ENCODE results near the gene MAP7. TPM values are rescaled to one million over a fixed set of nuclear protein-coding genes. Genes with fewer than 3 reads are reported as not detected.

Gene MAP7
- total and polyA plus RNA-seq, 2 donors (not counting 3 experiments of a cell fraction or from before 2014, with no cell fraction given): 0.07 to 0.42 TPM

DNA sequence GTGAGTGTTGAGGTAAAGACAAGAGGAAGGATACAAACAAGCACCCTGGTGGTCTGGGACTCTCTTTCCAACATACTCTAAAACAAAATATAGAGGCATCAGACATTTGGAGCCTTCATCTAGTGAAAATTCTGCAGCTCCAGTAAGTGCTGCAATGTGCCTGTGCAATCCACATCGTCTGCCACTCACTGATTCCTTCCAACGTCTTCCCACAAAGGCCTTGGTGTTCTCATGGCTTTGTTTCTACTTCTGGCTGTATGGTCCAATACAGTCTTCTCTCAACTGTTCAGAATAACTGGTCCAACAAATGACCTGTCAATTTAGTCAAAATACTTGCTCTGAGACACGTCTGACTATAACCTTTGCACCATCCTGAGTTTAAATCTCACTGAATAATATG lies 125.8 kb downstream of the MAP7 start:
- H3K9me3 ChIP-seq (replicated peaks; ENCODE audit: control insufficient read depth, insufficient read depth, low read length): no peaks in the 10 kb centered on the region
- no peak overlapping the region for H3K4me2 ChIP-seq (ENCODE audit: insufficient read depth, low read length)
- intact Hi-C loops (cut with micrococcal nuclease): no loop called here
- no peaks in the 10 kb centered on the region for H3K36me3 ChIP-seq (ENCODE audit: control insufficient read depth in 2 of 2, extremely low read depth in 1 of 2, insufficient read depth in 2 of 2, low read length in 2 of 2)
- TF ChIP-seq JUN (IDR thresholded peaks at IDR 0.05; ENCODE audit: borderline replicate concordance, insufficient read depth, insufficient read length, low read depth): no peak
- TF ChIP-seq EZH2 (IDR thresholded peaks at IDR 0.05; ENCODE audit: borderline replicate concordance, low read depth, low read length, severe bottlenecking): no peak
- no peak for TF ChIP-seq GATA2 (IDR thresholded peaks at IDR 0.05; ENCODE audit: insufficient read depth, insufficient read length, low read depth, low read length)
- TF ChIP-seq MYC (IDR thresholded peaks at IDR 0.05; ENCODE audit: low read depth, low read length): no peak
- TF ChIP-seq, protein P1, sequence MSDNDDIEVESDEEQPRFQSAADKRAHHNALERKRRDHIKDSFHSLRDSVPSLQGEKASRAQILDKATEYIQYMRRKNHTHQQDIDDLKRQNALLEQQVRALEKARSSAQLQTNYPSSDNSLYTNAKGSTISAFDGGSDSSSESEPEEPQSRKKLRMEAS (IDR thresholded peaks at IDR 0.05; ENCODE audit: insufficient read depth, insufficient read length): no peak
- TF ChIP-seq POLR2A (IDR thresholded peaks at IDR 0.05; ENCODE audit: low read depth, low read length): no peak
- H3K4me3 ChIP-seq (replicated peaks in 1 of 3; ENCODE audit: insufficient read depth in 1 of 3, low read depth in 1 of 3, low read length in 3 of 3): no peak overlapping the region
- CTCF ChIA-PET: no interaction called here
- H2AFZ ChIP-seq (ENCODE audit: low read depth, low read length): no peak overlapping the region
- POLR2A ChIA-PET: no interaction called here
- H3K79me2 ChIP-seq (ENCODE audit: control insufficient read depth, insufficient read depth, low read length): no peaks in the 10 kb centered on the region
- H4K20me1 ChIP-seq (replicated peaks; ENCODE audit: control insufficient read depth, extremely low read depth, insufficient read depth, low read length): peaks cover 2% of the 10 kb centered on the region
- FAIRE-seq (no peak), DNase-seq (ENCODE audit: low read depth, low spot score) (no peak)
- H3K9ac ChIP-seq (replicated peaks; ENCODE audit: extremely low read depth, insufficient read depth, low read length): no peak overlapping the region
- no TSS peak for BruUV-seq (replicated peaks)
- dilution Hi-C loops (cut with MboI; ENCODE audit: extremely low pct_ligation_motif_present, low sequenced_read_pairs): no loop called here
- H3K9me1 ChIP-seq (replicated peaks; ENCODE audit: control insufficient read depth, extremely low read depth, insufficient read depth, low read length): no peaks in the 10 kb centered on the region
- H3K27ac ChIP-seq (ENCODE audit: insufficient read depth, low read depth, low read length): no peak overlapping the region
- H3K27me3 ChIP-seq (ENCODE audit: control insufficient read depth in 2 of 2, insufficient read depth in 2 of 2, low read length in 2 of 2): peaks cover 2 to 4% of the 10 kb centered on the region in 2 experiments
- no peaks in the 10 kb centered on the region for H3K4me1 ChIP-seq (ENCODE audit: control insufficient read depth, extremely low read depth, insufficient read depth, low read length)

GRCh38 chr6:136421537-136422158 lies 128.6 kb downstream of the MAP7 start:
- no TSS peak for BruUV-seq (replicated peaks)
- dilution Hi-C loops (cut with MboI; ENCODE audit: extremely low pct_ligation_motif_present, low sequenced_read_pairs): no loop called here

More at GRCh38 chr6:136421537-136422158, 128.6 kb downstream of the MAP7 start:
- intact Hi-C loops (cut with micrococcal nuclease): no loop called here
- CTCF ChIA-PET: no interaction called here
- Histone ChIP-seq H3K27ac (ENCODE audit: insufficient read depth, low read depth, low read length) (no peak overlapping the region), H3K9ac (replicated peaks; ENCODE audit: extremely low read depth, insufficient read depth, low read length) (no peak overlapping the region), H3K79me2 (ENCODE audit: control insufficient read depth, insufficient read depth, low read length) (no peaks in the 10 kb centered on the region), H3K9me3 (replicated peaks; ENCODE audit: control insufficient read depth, insufficient read depth, low read length) (no peaks in the 10 kb centered on the region), H3K9me1 (replicated peaks; ENCODE audit: control insufficient read depth, extremely low read depth, insufficient read depth, low read length) (no peaks in the 10 kb centered on the region), H3K4me1 (ENCODE audit: control insufficient read depth, extremely low read depth, insufficient read depth, low read length) (no peaks in the 10 kb centered on the region), H3K4me2 (ENCODE audit: insufficient read depth, low read length) (no peak overlapping the region), H4K20me1 (replicated peaks; ENCODE audit: control insufficient read depth, extremely low read depth, insufficient read depth, low read length) (peaks cover 2% of the 10 kb centered on the region), H3K27me3 (ENCODE audit: control insufficient read depth in 2 of 2, insufficient read depth in 2 of 2, low read length in 2 of 2) (peaks cover 2 to 3% of the 10 kb centered on the region in 2 experiments), H3K36me3 (ENCODE audit: control insufficient read depth in 2 of 2, extremely low read depth in 1 of 2, insufficient read depth in 2 of 2, low read length in 2 of 2) (no peaks in the 10 kb centered on the region), H3K4me3 (replicated peaks in 1 of 3; ENCODE audit: insufficient read depth in 1 of 3, low read depth in 1 of 3, low read length in 3 of 3) (no peak overlapping the region), H2AFZ (ENCODE audit: low read depth, low read length) (no peak overlapping the region)
- no peak for FAIRE-seq
- no peak for DNase-seq (ENCODE audit: low read depth, low spot score)
- POLR2A ChIA-PET: no interaction called here
- no peak for TF ChIP-seq POLR2AphosphoS5 (IDR thresholded peaks at IDR 0.05; ENCODE audit: insufficient read depth, low read depth, low read length)
- TF ChIP-seq, protein P1 (IDR thresholded peaks at IDR 0.05; ENCODE audit: insufficient read depth, insufficient read length): no peak
- no peak for TF ChIP-seq MYC (IDR thresholded peaks at IDR 0.05; ENCODE audit: low read depth, low read length)
- no peak for TF ChIP-seq JUN (IDR thresholded peaks at IDR 0.05; ENCODE audit: borderline replicate concordance, insufficient read depth, insufficient read length, low read depth)
- TF ChIP-seq GATA2 (IDR thresholded peaks at IDR 0.05; ENCODE audit: insufficient read depth, insufficient read length, low read depth, low read length): no peak
- no peak for TF ChIP-seq EZH2 (IDR thresholded peaks at IDR 0.05; ENCODE audit: borderline replicate concordance, low read depth, low read length, severe bottlenecking)
- TF ChIP-seq CTCF (IDR thresholded peaks at IDR 0.05; ENCODE audit: extremely low read depth in 1 of 2, insufficient read depth in 1 of 2, low read depth in 1 of 2, low read length in 2 of 2): no peak
- TF ChIP-seq FOS (IDR thresholded peaks at IDR 0.05; ENCODE audit: borderline replicate concordance, insufficient read depth, low read length): no peak
- no peak for TF ChIP-seq POLR2A (IDR thresholded peaks at IDR 0.05; ENCODE audit: low read depth, low read length)
